H4 (cell line): ENCODE results near the gene TCFL5. TPM values are rescaled to one million over a fixed set of nuclear protein-coding genes. Genes with fewer than 3 reads are reported as not detected.

Experiments used
- DNase-seq: peaks from one replicate; pipeline ENCODE4 v3.0.0-alpha.2; 2015; ENCODE audit warnings: low spot score
- total RNA-seq: library from RNA; depleted of rRNA; stranded (reverse); fragments of >200 nt; shearing (Covaris generic); gene quantifications from 2 replicates; pipeline ENCODE4 v1.2.3, GENCODE V29; 2014

TCFL5 gene
- total RNA-seq, 1 experiment from 2014 or later = 10.3 TPM

GRCh38 chr20:62880147-62880934 is 18.7 kb upstream of the TCFL5 start:
- no peak for DNase-seq

DNA sequence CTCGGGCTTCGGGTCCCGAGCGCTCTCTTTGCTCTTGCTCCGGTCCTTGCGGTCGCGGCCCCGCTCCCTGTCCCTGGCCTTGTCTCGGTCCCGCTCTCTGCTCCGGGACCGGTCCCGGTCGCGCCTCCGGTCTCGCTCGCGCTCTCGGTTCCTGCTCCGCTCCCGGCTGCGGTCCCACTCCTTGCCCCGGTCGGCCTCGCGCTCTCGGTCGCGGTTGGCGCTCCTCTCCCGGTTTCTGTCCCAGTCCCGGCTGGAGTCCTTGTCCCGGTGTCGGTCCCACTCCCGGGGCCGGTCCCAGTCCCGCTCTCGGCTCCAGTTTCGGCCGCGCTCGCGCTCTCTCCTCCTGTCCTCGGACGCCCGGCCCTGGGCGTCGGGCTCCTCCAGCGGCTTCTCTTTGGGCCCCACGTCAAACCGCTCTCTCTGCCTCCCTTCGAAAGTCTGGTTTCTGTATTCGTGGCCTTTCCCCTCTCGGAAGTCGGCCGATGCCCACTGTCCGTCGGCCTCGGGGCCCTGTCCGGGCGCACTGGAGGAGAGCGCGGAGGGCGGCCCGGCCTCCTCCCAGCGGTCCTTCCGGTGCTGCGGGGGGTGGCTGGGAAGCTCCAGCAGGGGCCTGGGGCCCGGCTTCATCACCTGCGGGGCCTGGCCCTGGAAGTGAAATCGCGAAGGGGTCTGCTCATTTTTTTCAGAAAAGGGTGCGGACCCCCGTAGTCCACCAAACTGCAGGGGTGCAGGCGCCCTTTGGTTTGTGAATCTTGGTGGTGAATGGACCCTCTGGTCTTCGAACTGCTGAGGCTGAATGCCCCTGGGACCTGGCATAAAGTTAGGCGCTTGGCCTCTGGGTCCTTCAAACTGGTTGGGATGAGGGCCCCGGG is 17.9 kb upstream of the TCFL5 start:
- no peak for DNase-seq

- DNase-seq = no peak
These were observed 16.8 kb upstream of the TCFL5 start for GRCh38 chr20:62878244-62879038.

DNA sequence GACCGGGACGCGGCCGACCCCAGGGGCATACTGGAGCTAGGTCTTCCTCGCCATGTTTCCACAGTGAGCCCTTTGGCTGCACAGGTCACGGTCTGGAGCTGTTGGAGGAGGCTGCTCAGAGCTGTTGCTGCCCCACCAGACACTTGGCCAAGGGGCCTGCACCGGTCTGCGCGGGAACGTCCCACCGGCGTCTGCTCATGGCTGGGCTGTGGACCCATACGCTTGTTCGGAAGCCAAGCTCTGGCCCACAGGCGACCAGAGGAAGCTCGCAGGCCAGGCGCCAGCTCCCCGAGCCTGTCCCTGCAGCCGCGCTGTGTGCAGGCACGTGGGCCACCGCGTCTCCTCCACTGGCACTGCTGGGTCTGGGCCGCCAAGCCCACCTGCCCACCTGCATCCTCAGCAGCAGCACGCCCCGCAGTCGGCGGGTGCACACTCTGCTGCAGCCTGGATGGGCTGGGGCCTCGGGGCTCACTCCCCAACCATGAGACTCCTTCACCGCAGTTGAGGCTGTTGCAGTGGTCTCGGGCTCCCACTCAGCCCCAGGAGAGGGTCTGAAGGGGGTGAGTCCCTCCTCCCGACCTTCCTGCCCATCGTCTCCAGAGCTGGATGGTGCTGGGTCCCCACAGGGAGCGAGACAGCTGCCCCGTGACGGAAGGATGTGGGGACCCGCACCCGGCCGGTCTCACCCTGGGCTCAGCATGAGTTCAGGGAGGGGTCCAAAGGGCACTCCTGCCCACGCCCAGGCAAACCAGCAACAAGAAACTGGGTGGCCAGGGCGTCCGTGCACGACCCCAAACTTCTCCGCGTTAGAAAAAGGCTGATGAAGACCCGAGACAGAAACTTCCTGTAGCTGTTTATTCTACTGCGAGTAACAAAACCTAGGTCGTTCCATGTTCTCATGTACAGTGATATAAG is 15.5 kb upstream of the TCFL5 start:
- DNase-seq = no peak

- DNase-seq = no peak
These were observed 14.9 kb upstream of the TCFL5 start for GRCh38 chr20:62876501-62876901.

- DNase-seq = peak; percentile 89
These were observed 14.1 kb upstream of the TCFL5 start for GRCh38 chr20:62875419-62876361.

DNA sequence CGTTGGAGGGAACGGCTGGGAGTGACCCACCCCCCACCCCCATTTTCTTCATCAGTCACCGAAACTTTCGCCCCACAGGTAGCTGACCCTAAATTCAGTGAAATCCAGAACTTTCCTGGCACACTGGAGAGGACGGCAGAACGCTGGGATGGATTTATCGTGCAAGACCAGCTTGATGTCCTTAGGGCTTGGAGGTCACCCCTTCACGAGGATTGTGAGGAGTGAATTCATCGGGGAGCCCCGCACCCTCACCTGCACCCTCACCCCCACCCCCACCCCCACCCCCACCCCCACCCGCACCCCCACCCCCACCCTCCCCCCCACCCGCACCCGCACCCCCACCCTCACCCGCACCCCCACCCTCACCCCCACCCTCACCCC is 13.3 kb upstream of the TCFL5 start:
- DNase-seq = no peak

- DNase-seq = peak; percentile 43
These were observed 12.0 kb upstream of the TCFL5 start for GRCh38 chr20:62873681-62874031.

DNA sequence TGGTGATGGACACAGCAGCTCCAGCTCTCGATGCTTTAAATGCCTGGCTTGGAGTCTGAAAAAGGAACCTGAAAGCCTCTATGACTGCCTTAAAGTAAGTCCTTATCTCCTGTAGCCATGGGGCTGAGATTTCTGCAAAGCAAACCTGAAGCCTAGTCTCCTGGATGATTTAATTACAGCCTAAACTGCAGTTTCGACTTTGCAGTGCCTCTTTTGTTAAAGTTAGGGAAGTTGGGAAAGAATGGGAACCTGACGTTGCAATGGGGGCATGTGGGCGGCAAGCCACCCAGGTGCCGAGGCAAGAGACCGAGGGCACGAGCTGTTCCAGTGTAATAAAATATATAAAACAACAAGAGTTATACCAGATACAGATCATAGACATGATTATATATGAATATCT is 11.7 kb upstream of the TCFL5 start:
- DNase-seq = no peak

DNA sequence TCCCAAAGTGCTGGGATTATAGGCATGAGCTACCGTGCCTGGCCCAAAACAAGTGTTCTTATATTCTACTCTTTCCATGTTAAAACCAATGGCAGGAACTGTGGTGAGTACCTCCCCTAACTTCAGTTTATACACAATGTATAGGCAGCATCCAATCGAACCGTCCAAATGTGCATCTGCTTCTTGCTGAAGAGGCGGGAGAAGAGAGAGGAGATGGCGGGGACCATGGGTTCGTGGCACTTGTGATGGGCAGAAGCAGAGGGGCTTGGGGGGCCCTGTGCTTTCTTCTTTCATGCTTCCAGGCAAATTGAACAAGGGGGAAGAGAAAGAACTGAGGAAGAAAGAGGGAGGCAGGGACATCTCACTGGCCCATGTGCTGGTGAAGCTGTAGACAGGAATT is 11.2 kb upstream of the TCFL5 start:
- DNase-seq = no peak

- no peak for DNase-seq
These were observed 10.7 kb upstream of the TCFL5 start for GRCh38 chr20:62872184-62872847.

- DNase-seq = no peak
These were observed 2.6 kb upstream of the TCFL5 start for GRCh38 chr20:62864207-62864606.

- no peak for DNase-seq
These were observed 514 bp downstream of the TCFL5 start for GRCh38 chr20:62860924-62861691.

- DNase-seq = no peak
These were observed 1.2 kb downstream of the TCFL5 start for GRCh38 chr20:62860391-62860923.

DNA sequence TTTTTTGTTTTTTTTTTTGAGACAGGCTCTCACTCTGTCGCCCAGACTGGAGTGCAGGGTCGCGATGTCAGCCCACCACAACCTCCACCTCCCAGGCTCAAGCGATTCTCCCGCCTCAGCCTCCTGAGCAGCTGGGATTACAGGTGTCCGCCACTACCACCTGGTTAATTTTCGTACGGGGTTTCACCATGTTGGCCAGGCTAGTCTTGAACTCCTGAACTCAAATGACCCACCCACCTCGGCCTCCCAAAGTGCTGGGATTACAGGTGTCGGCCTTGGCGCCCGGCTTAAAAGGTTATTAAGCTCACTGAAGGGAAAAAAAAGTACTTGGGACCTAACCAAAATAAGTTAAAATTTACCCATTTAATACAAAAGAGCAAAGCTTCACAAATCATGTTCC is 1.9 kb downstream of the TCFL5 start:
- no peak for DNase-seq

- no peak for DNase-seq
These were observed 3.4 kb downstream of the TCFL5 start for GRCh38 chr20:62858058-62858830.

GRCh38 chr20:62856931-62857619 is 4.5 kb downstream of the TCFL5 start:
- DNase-seq = no peak
